NCI-H2196 (cell line): ENCODE data around the gene HOMER1.
"Not testable (repeated sequence)": the region's sequence is repeated elsewhere in the genome, so short reads cannot be mapped to it uniquely, and the experiment has no call there.

Experiments used
- DNase-seq: peaks from one replicate; lab custom pipeline; 2025; ENCODE audit not compliant: unreplicated experiment; lab: John Stamatoyannopoulos, UW

HOMER1 gene

GRCh38 chr5:79423296-79423695, 90.6 kb downstream of the HOMER1 start:
- DNase-seq, result no peak

- DNase-seq, result no peak
Observed at GRCh38 chr5:79420248-79420647, 93.7 kb downstream of the HOMER1 start.

- no peak for DNase-seq
Observed at GRCh38 chr5:79418276-79418675, 95.7 kb downstream of the HOMER1 start.

GRCh38 chr5:79417495-79417894, 96.4 kb downstream of the HOMER1 start:
- DNase-seq, result no peak

GRCh38 chr5:79416499-79416898, 97.4 kb downstream of the HOMER1 start:
- DNase-seq, result no peak

DNA sequence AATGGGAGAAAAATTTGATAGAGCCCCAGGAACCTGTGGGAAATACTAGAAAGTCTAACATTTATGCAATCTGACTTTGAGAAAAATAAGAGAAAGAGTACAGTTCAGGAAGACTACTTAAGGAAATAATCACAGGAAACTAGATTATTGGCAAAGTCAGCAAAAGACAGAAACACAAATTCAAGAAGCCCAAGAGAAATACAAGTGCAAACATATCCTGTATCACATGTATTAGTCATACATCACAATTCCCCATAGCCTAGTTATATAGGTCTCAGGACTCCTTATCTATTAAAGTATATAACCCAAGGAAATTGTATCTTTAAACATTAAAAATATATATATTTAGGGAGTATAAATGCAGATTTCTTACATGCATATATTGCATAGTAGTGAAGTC, 100.8 kb downstream of the HOMER1 start:
- DNase-seq, result no peak

GRCh38 chr5:79408028-79408427, 105.9 kb downstream of the HOMER1 start:
- no peak for DNase-seq

DNA sequence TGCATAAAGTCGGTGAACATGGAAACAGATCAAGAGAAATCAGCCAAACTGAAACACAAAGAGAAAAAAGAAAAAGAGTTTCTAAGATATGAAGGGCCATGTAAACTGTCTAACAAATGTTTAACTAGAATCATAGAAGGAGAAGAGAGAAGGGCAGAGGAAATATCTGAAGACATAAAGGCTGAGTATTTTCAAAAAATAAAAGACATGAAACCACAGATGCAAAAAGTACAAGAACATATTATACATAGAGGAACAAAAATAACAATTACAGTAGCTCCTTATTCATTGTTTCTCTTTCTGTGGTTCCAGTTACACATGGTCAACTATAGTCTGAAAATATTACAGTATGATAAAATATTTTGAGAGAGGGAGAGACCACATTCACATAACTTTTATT, 106.3 kb downstream of the HOMER1 start:
- no peak for DNase-seq

DNA sequence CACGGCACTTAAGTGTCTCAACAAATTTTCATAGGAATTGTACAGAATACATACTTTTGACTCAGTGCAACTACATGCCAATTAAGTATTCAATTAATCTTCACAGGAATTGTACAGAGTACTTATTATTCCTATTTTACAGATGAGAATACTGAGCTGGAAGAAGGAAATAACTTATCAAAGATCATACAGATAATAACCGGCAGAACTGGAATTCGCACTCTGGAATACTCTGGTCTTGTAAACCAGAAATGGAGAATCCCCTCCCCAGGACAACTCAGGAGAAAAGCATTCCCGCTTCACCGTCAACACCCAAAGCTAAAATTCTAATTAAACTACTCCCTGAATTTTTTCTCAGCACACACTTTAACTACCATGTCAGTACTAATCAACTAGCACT, 112.7 kb downstream of the HOMER1 start:
- DNase-seq, result no peak

- DNase-seq, result no peak
Observed at GRCh38 chr5:79399046-79399445, 114.9 kb downstream of the HOMER1 start.

GRCh38 chr5:79397080-79397479, 116.9 kb downstream of the HOMER1 start:
- no peak for DNase-seq

GRCh38 chr5:79396265-79396664, 117.7 kb downstream of the HOMER1 start:
- no peak for DNase-seq

DNA sequence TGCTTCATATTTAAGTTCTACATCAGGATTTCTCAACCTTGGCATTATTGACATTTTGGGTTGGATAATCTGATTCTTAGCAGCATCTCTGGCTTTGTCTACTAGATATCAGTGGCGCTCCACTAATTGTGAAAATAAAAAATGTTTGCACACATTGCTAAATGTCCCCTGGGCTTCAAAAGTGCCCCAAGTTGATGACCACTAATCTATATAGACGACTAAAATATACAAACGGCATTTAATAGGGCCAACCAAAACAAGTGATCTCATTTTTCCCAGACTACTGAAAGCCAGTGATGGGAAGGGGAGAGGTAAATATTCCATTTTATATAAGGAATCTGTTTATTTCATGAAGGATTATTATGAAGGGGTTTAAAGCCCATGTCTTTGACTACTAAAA, 118.6 kb downstream of the HOMER1 start:
- DNase-seq, result no peak

DNA sequence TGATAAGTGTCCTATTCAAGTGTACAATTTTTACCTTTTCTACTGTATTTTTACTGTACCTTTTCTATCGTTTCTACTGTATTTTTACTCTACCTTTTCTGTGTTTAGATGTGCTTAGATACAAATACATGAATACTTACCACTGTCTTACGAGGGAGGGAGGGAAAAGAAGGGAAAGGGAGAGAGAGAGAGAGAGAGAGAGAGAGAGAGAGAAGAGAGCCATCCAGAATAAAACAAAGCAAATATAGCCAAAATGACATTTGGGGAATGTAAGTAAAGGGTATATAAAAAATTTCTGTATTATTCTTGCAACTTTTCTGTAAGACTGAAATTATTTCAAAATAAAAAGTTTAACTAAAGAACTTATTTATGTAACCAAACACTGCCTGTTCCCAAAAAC, 121.2 kb downstream of the HOMER1 start:
- no peak for DNase-seq

DNA sequence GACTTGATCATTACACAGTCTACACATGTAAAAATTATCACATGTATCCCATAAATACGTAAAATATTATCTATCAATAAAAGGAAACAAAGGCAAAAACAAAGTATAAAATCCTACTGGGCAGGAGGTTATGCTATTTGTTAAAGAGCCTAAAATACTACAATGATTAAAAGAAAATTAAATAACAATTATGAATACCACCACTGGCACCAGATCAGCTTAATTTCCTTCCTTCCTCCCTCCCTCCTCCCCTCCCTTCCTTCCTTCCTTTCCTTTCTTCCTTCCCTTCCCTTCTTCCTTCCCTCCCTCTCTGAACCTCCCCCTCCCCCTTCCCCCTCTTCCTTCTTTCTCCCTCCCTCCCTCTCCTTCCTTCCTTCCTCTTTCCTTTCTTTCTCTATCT, 127.3 kb downstream of the HOMER1 start:
- DNase-seq, result no peak

DNA sequence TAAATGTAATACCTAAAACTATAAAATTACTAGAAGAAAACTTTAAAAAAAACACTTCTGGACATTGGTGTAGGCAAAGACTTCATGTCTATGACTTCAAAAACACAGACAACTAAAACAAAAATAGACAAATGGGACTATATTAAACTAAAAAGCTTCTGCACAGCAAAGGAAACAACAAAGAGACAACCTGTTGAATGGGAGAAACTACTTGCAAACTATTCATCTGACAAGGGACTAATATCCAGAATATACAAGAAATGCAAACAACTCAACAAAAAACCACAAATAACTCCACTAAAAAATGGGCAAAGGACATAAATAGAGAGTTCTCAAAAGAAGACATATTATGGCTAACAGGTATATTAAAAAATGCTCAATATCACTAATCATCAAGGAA, 128.8 kb downstream of the HOMER1 start:
- not testable (repeated sequence) for DNase-seq

DNA sequence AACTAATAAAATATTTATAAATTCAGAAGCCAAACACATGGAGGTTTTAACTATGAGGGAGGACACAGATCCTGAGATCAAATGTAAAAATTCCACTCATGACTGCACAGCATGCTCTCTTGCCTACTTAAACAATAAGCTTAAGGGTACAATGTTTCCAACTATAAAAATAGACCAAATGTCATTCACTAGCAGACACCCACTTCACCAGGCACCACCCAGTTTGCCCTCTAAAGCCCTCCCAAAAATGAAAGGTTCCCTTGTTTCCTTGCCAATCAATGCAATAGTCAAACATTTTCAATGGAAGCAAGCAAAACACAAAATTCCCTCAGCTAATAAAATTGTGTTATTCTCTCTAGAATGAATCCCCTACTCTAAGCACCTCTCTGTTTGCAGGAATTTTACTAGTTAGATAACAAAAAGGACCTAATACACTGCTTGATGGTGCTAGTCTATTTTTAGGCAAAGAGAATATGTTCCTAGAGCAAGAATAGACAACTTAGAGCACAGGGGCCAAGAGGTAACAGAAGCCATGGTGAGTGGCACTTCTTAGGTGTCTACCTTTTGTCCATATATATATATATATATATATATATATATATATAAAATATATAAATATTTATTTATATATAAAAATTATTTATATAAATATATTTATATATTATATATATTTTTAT, 135.3 kb downstream of the HOMER1 start:
- no peak for DNase-seq

GRCh38 chr5:79357398-79357797, 156.5 kb downstream of the HOMER1 start:
- DNase-seq, result no peak

GRCh38 chr5:79349881-79350280, 164.1 kb downstream of the HOMER1 start:
- DNase-seq, result no peak

DNA sequence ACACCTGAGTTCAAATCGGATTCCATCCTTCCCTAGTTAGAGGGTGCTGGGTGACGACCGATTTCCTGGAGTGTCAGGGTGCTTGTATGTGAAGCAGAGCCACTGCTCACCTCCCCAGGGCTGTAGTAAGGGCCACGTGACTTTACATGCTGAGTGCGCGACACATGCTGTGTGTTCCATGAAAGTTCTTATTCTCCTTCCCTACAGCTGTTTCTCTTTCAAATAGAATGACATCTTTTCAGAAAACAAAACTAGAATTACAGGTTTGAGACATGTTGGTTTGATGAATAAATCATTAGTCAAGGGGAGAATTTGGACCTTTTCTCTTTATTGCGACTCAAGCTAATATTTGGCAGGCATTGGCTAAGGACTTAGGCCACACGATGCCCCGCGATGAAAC, 164.9 kb downstream of the HOMER1 start:
- DNase-seq, result no peak

DNA sequence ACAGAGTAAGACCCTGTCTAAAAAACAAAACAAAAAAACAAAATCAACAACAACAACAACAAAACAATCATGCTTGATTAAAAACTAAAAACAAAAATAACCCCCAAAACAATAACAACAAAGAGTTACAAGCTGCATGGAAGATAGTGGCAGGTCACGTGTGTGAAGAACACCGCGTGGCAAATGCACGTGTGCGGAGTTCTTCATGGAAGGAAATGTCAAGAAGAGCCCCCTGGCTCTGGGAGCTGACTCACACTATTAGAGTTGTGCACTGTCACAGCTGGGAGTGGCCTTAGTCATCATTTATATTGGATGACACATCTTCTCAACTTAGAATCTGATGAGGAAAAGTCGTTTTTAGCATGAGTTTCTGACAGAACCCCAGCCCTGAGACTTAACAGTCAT, 167.5 kb downstream of the HOMER1 start:
- no peak for DNase-seq

GRCh38 chr5:79333852-79334557, 179.9 kb downstream of the HOMER1 start:
- no peak for DNase-seq

- no peak for DNase-seq
Observed at GRCh38 chr5:79330071-79330470, 183.9 kb downstream of the HOMER1 start.
